Thymus (tissue), 11 donors: Measurements from ENCODE around the gene ABCB11. TPM values are rescaled to one million over a fixed set of nuclear protein-coding genes. Genes with fewer than 3 reads are reported as not detected.

Source experiments
- DNase-seq, 9 donors: peaks; one replicate each; pipeline ENCODE4 v3.0.0-alpha.2; 2013; ENCODE audit warnings: low spot score in 9 of 9, low read depth in 6 of 9, missing footprints in 1 of 9
- H3K27ac ChIP-seq, 2 donors: one replicate each; pipeline ENCODE4 v1.5.1; 2013; ENCODE audit warnings: control low read depth in 1 of 2, low read depth in 1 of 2, low read length in 1 of 2, mild to moderate bottlenecking in 1 of 2, moderate library complexity in 1 of 2
- H3K27me3 ChIP-seq, 2 donors: one replicate each; pipeline ENCODE4 v1.5.1; 2013; ENCODE audit warnings: low read length in 1 of 2; ENCODE audit not compliant: control insufficient read depth in 2 of 2, insufficient read depth in 1 of 2
- H3K36me3 ChIP-seq, 2 donors: one replicate each; pipeline ENCODE4 v1.5.1; 2013; ENCODE audit warnings: low read length in 1 of 2, mild to moderate bottlenecking in 1 of 2, moderate library complexity in 1 of 2; ENCODE audit not compliant: control insufficient read depth in 2 of 2, insufficient read depth in 2 of 2
- H3K4me1 ChIP-seq, 2 donors: one replicate each; pipeline ENCODE4 v1.5.1; 2013; ENCODE audit warnings: low read length in 2 of 2; ENCODE audit not compliant: control insufficient read depth in 2 of 2, insufficient read depth in 2 of 2
- H3K4me3 ChIP-seq, 2 donors: one replicate each; pipeline ENCODE4 v1.5.1; 2013; ENCODE audit warnings: low read length in 2 of 2, control low read depth in 1 of 2, mild to moderate bottlenecking in 1 of 2
- H3K9me3 ChIP-seq, 2 donors: one replicate each; pipeline ENCODE4 v1.5.1; 2013; ENCODE audit warnings: low read length in 1 of 2, mild to moderate bottlenecking in 1 of 2; ENCODE audit not compliant: control insufficient read depth in 2 of 2, insufficient read depth in 1 of 2
- WGBS: extraction: QIAGEN DNeasy Blood & Tissue Kit; methylation state at CpG from one replicate; pipeline ENCODE4 v1.1.7; 2013; 5-methylcytosine and 5-hydroxymethylcytosine counted together
- polyA plus RNA-seq: library from polyadenylated mRNA; stranded (reverse); fragments of 200-250 nt; gene quantifications from one replicate; pipeline ENCODE4 v1.2.3, GENCODE V29; 2013
- total RNA-seq: library from RNA; stranded (reverse); fragments of 120-200 nt; gene quantifications from one replicate; pipeline ENCODE4 v1.2.4, GENCODE V29; 2013
- donor health status: healthy.

Gene ABCB11
- total and polyA plus RNA-seq, 2 donors = 0.05 to 0.09 TPM

GRCh38 chr2:168904358-168904757, 126.8 kb downstream of the ABCB11 start:
- no peak overlapping the region for H3K27ac ChIP-seq
- H3K27me3 ChIP-seq = no peaks in the 10 kb centered on the region
- DNase-seq = no peak
- WGBS = 97% methylated on average over 3 of the region's 3 CpGs
- no peaks in the 10 kb centered on the region for H3K36me3 ChIP-seq
- H3K4me1 ChIP-seq = no peaks in the 10 kb centered on the region
- no peak overlapping the region for H3K4me3 ChIP-seq
- H3K9me3 ChIP-seq = no peaks in the 10 kb centered on the region

GRCh38 chr2:168903888-168904287, 127.2 kb downstream of the ABCB11 start:
- Histone ChIP-seq H3K4me3 (no peak overlapping the region), H3K9me3 (no peaks in the 10 kb centered on the region), H3K27ac (no peak overlapping the region), H3K36me3 (no peaks in the 10 kb centered on the region), H3K27me3 (no peaks in the 10 kb centered on the region), H3K4me1 (no peaks in the 10 kb centered on the region)
- WGBS = over 99% methylated on average over 2 of the region's 2 CpGs
- DNase-seq = no peak

GRCh38 chr2:168901003-168901402, 130.1 kb downstream of the ABCB11 start, which contains the start of gene G6PC2:
G6PC2 (plus strand) TSS chr2:168901291; CDS start chr2:168901332, 41 bp downstream.
- Histone ChIP-seq H3K27ac (no peak within 1 kb of the TSS), H3K9me3 (no peaks in the 10 kb centered on the region), H3K36me3 (no peaks in the 10 kb centered on the region), H3K4me1 (no peaks in the 10 kb centered on the region), H3K4me3 (no peak within 1 kb of the TSS), H3K27me3 (no peaks in the 10 kb centered on the region)
- WGBS = 86% methylated on average over 5 of the region's 5 CpGs
- DNase-seq = no peak

GRCh38 chr2:168897449-168897848, 133.7 kb downstream of the ABCB11 start:
- DNase-seq = no peak
- Histone ChIP-seq H3K27ac (no peak overlapping the region), H3K27me3 (no peaks in the 10 kb centered on the region), H3K4me1 (no peaks in the 10 kb centered on the region), H3K9me3 (no peaks in the 10 kb centered on the region), H3K36me3 (no peaks in the 10 kb centered on the region), H3K4me3 (no peak overlapping the region)
- WGBS = 96% methylated on average over 1 of the region's 1 CpG

GRCh38 chr2:168896783-168897182, 134.3 kb downstream of the ABCB11 start:
- H3K4me3 ChIP-seq = no peak overlapping the region
- no peaks in the 10 kb centered on the region for H3K9me3 ChIP-seq
- H3K27ac ChIP-seq = no peak overlapping the region
- H3K4me1 ChIP-seq = no peaks in the 10 kb centered on the region
- DNase-seq = peak in 1 of 9 donors; percentile 5
- 74% methylated on average over 4 of the region's 4 CpGs for WGBS
- H3K27me3 ChIP-seq = no peaks in the 10 kb centered on the region
- no peaks in the 10 kb centered on the region for H3K36me3 ChIP-seq

- H3K36me3 ChIP-seq = no peaks in the 10 kb centered on the region
- peaks cover 0 to 1% of the 10 kb centered on the region in 2 donors for H3K4me1 ChIP-seq
- no peak overlapping the region for H3K4me3 ChIP-seq
- H3K9me3 ChIP-seq = no peaks in the 10 kb centered on the region
- no peak for DNase-seq
- H3K27me3 ChIP-seq = no peaks in the 10 kb centered on the region
- H3K27ac ChIP-seq = no peak overlapping the region
Measured at GRCh38 chr2:168895771-168896170, 135.4 kb downstream of the ABCB11 start.

- H3K27me3 ChIP-seq = no peaks in the 10 kb centered on the region
- H3K36me3 ChIP-seq = no peaks in the 10 kb centered on the region
- no peak overlapping the region for H3K27ac ChIP-seq
- peaks cover under 1 to 5% of the 10 kb centered on the region in 2 donors for H3K4me1 ChIP-seq
- no peak for DNase-seq
- H3K9me3 ChIP-seq = no peaks in the 10 kb centered on the region
- no peak overlapping the region for H3K4me3 ChIP-seq
Measured at GRCh38 chr2:168894720-168895119, 136.4 kb downstream of the ABCB11 start.

GRCh38 chr2:168894101-168894500, 137.0 kb downstream of the ABCB11 start:
- Histone ChIP-seq H3K27me3 (no peaks in the 10 kb centered on the region), H3K9me3 (no peaks in the 10 kb centered on the region), H3K4me1 (peaks cover 6 to 8% of the 10 kb centered on the region in 2 donors), H3K27ac (no peak overlapping the region), H3K4me3 (no peak overlapping the region), H3K36me3 (no peaks in the 10 kb centered on the region)
- 94% methylated on average over 1 of the region's 1 CpG for WGBS
- no peak for DNase-seq

GRCh38 chr2:168892327-168892726, 138.8 kb downstream of the ABCB11 start:
- DNase-seq = no peak
- no peaks in the 10 kb centered on the region for H3K27me3 ChIP-seq
- WGBS = 88% methylated on average over 3 of the region's 3 CpGs

More at GRCh38 chr2:168892327-168892726, 138.8 kb downstream of the ABCB11 start:
- Histone ChIP-seq H3K4me1 (peaks cover 6 to 8% of the 10 kb centered on the region in 2 donors), H3K9me3 (no peaks in the 10 kb centered on the region), H3K27ac (no peak overlapping the region), H3K4me3 (no peak overlapping the region), H3K36me3 (peaks cover 0 to 4% of the 10 kb centered on the region in 2 donors)
